Activated CD4-positive, alpha-beta T cell treated with anti-CD3 and anti-CD28 coated beads for 24 hours (primary cell): Measurements from ENCODE around the gene CIDEB.

Experiments used
- DNase-seq, 2 donors: peaks; one replicate each; pipeline ENCODE4 v3.0.0-alpha.2; 2020; ENCODE audit warnings: low read depth in 2 of 2

The CIDEB gene

DNA sequence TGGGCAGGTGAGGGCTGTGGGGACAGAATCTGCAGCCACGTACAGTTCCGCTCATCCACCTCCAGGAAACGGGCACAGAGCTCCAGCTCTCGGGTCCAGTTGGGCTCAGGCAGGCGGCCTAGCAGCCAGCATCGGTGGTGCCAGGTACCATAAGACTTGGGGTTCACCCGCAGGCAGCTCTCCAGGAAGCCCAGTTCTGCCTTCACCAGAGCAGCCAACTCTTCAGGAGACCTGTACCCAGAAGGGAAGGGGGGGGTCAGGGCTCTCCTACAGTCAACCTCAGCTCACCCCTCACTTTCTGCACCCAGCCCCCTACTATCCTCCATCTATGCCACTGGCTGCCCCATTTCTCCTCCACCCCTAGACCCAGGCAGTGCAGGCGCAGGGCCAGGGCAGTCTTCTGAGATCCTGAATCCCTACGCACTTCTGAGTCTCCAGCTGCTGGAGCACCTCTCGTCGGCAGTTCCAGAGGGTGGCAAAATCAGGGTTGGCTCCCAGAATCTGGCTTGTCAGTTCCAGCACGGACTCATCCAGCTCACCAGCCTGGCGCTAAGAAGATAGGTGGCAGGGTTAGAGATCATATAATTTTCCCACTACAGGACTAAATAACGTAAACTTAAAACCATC is 37.8 kb downstream of the CIDEB start:
- DNase-seq, result no peak

DNA sequence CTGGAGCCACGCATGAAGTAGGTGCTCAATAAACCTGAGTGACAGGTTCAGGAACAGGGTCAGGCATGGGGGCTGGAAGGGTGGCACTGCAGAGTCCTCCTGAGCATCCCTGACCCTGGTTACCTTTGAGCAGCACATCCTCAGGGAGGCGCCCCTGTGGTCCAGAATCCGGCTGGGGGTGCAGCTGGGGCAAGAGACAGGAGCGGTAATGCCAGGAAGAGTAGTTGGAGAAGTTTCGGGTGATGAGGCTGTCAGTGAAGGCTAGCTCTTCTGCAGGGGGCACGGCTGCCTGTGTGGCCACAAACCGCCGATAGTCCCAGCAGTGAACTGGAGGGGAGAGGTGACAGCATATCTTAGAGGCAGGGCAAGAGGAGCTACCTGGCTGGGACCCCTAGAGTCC is 38.4 kb downstream of the CIDEB start:
- no peak for DNase-seq

DNA sequence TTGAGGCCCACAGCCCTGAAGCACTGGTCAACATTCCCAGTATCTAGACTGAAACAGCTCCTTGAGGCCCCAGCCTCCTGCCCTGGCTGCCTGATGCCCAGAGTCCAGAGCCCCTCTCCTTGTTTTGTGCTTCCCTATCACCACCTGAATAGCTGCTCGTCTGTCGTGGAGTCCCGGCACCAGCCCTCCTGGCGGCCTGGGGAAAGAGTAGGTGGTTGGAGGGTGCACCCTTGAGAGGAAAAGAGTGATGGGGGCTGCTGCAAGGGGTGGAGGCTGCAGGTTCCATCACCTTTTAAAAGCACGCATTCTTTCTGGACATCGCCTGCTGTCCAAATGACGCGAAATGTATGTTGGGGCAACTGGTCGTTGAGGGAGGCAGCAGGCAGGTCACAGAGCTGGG is 39.6 kb downstream of the CIDEB start:
- DNase-seq, result no peak

DNA sequence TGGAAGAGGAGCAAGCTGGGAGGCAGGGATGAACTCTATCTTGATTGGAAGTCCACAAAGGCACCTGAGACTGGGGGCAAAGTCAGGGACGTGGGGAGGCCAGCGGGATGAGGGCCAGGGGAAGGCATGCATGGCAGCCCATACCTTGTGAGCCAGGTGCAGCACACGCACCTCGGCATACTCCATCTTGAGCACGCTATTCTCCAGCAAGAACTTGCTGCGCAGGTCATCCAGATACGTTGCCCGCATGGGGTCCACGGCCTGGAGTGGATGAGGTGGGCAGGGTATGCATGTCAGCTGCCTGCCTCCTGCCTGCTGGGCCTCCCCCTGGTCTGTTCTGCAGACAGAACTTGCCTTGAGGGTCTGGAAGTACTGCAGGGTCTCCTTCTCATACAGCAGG is 40.3 kb downstream of the CIDEB start:
- no peak for DNase-seq

DNA sequence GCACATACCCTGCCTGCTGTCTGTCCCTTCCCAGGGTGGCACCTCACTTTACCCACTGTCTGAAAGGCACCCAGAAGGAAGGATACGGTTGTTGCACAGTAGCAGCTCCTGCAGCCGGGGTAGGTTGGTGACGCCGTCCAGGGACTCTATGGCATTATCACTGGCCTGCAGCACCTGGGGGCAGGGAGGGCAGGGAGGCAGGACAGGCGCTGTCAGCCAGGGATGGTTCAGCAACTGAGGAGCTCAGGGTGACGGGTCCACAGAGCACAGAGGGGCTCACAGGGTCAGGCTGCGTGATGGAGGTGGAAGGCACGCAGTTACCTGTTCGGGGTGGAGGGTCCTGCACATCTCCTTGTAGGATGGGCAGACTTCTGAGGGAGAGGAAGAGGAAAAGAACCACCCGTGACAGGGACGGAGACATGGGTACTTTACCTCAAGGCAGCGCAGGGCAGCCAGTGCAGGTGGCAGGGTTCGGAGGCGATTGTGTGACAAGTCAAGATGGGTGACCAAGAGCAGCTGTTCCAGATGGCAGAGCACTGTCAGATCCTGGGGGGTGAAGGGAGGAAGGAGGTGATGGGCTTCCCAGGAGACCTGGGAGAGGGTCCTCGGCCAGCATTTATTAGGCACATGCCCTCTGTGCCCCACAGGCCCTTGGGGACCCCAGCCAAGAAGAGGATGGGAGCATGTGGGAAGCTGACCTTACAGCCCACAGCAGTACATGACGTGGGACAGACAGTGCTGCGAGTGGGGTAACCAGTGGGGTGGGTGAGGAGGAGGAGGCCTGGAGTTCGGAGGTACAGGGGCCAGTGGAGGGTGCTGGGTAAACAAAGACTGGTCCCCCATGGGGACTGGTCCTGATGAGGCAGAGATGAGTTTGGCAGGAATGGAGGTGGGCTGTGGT is 41.2 kb downstream of the CIDEB start:
- no peak for DNase-seq

DNA sequence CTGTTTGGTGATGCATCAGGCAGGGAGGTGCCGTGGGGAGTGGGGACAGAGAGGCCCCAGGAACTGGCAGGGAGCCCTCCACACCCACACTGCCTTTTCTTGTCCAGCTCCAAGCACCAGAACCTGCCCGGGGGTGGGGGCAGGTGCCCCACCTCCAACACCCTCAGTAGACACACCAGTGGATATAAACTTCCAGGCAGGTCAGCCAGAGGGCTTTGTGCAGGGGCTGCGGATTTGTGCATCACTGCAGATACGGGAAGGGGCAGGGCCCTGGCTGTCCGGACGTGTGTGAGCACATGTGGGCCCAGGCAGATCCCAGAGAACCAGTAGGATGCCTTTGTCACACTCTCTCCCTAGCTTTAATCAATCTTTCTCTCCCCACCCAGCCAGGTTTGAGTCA is 43.5 kb downstream of the CIDEB start:
- no peak for DNase-seq

DNA sequence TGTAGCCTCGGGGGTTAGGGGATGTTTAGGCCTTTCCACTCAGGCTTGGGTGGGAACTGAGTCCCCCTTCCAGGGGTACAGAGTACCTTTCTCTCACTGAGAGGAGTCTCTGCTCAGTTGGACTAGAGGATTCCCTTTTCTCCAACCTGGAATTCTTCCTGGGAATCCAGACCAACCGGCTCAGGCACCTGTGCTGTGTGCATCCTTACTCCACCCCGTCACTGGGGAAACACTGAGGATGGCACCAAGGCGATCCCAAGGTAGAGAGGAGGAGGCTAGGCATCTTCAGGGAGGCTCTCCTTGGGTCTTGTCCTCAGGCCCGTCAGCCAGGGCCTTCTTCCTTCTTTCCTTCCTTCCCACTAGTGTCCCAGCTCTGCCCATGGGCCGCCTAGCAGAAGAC is 43.9 kb downstream of the CIDEB start:
- DNase-seq, result no peak

DNA sequence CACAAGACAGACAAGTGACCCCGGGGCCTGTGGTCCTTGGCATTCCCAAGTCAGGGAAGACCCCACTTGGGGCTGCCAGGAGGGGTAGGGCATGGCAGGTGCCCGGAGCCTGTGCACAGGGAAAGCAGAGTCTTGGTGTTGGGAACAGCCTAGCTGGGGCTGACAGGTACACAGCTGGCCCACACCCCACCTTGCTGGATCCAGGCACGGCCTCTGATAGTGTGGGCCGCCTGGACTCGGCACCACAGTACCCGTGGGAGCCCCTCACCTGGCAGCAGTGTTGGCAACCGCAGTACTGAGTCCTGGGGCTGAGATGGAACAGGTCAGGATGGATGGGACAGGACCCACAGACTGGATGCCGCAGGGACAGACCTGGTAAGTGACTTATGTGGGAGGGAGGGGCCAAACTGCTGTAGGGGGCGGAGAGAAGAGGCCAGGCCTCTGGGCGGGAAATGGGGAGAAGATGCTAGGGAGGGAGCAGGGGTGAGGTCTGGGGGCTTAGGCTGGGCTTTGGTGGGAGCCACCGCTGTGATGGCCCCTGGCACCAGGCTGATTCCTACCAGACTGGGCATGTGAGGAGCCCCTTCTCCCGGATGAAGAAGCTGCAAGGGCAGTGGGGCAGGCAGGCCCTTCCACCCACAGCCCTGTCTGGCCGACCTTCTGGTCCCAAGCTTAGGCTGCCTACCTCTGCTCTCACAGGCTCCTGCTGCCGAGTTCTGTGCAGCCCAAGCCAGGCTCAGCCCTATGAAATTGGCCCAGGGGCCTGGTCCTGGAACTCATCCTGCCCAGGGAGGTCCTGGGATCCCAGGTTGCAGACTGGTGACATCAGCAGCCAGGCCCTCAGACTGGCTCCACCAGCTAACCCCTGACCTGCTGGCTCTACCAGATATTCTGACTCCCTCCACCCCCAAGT is 44.7 kb downstream of the CIDEB start, which contains the start of gene TGM1:
TGM1 (minus strand) TSS at position 357 of the 913 bp plus-strand sequence. CDS start 825 bp downstream, outside the sequence.
- no peak for DNase-seq

DNA sequence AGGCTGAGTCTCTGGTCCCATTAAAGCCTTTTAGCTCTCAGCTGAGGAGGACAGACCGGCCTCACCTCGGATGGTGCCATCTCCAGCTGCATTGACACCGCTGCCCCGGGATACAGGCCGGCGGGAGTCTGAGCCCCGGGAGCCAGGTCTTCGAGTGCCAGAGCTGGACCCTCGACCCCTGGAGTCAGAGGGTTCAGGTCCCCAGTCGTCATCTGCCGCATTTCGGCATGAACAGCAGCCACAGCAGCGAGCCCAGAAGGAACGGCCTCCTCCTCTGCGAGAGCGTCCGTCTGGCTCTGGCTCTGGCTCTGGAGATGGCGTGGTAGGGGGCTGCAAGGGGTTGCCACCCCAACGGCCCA is 45.8 kb downstream of the CIDEB start:
- no peak for DNase-seq

DNA sequence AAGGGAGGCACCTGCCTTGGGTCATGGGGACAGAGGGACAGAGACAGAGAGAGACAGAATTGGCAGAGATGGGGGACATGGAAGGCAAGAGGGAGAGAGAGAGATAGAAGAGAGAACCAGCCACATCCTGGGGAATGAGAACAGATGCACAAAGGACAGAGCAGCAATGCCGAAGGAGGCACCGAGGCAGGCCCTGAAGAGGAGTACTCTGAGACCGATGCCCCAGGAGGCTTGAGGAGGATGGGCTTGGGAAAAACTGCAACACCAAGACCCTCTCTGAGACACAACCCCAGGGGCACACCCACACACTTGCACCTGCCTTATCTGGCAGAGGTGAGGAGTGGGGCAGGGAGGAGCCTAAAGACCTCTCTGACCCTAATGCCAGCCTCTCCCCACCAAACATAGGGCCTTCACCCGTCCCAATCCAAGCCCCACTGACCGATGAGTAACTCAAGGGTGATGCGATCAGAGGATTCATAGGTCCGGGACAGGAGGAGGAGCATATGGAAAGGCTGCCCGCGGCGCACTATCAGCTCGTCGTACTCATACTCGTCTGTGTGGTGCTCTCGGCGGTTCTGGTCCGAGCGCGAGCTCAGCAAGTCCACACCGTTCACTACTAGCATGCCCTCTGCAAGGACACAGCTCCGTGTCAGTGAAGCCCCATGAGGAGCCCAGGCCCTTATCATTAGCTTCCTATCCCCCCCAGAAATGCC is 46.4 kb downstream of the CIDEB start:
- DNase-seq, result no peak

DNA sequence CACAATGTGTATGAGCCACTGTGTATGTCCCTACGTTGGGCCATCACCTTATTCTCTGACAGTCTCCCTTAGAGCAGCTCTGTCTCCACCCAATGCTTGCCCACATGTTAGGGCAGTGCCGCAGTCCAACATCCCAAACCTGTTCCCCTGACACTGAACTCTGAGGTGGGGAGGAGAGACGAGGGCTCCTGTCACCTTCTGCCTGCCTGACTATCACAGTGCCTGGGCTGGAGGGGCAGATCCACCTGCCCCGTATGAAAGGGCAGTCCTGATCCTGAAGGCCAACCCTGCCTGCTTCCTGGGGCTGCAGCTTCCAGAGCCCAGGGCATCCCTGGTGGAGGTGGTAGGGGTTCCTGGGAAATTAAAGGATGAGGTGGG is 47.0 kb downstream of the CIDEB start:
- no peak for DNase-seq

DNA sequence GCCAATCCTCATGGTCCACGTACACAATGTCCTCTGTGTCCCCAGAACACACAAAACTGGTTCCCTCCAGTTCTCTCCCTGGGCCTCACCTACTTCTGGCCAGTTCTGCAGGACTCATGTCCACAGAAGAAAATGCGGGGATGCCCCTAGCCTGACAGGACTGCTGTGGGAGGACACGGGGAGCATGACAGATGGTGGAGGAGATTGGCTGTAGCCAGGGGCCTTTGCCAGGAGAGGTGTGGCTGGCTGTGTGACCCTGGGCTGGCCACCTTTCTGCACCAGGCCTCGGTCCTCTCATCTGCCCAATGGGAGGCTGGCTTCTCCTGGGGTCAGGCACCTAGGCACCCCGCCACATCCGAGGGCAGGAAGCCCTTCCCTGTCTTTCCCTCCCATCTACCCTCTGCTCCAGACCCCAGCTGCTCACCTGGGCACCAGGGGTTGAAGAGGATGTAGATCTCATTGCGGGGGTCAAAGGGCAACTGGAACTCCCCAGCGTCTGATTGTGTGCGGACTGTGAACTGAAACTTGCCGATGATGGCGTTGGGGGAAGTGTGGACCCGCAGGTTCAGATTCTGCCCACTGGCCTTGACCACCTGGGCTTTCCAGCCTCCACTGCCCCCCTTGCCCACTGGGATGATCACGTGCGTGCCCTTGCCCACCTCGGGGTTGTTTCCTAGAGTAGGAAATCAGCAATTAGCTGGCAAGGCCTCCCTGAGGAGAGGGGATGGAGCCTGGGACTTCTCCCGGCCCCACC is 47.6 kb downstream of the CIDEB start:
- DNase-seq, result no peak

DNA sequence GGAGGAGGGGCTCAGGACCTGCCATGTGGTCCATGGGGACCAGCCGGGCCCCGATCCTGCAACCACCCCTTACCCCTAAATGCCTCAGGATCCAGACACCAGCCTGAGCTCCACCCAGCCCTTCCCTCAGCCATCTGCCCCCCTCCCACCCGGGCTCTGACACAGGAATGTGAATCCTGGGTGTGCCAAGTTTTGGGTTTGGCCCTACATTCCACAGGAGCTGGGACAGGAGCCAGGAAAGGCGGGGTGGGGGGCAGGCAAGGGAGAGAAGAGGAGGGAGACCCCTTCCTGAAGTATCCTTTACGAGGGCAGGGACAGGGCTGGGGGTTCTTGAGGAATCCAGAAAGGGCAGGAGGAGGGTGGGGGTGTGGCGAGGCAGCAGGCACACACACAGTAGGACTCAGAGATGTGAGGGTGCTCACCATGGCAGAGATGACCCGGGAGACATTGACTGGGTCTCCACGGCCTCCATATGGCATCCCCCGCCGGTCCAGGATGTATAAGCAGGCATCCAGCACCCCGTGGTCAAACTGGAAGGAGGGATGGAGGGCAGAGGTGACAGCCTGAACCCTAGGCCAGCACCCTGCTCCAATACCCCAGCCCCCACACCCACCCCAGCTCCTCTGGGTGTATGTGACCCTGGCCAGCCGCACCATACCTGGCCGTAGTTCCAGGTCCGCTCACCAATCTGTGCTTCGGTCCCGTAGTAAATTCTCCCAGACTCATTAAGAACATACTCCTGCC is 48.3 kb downstream of the CIDEB start:
- no peak for DNase-seq

DNA sequence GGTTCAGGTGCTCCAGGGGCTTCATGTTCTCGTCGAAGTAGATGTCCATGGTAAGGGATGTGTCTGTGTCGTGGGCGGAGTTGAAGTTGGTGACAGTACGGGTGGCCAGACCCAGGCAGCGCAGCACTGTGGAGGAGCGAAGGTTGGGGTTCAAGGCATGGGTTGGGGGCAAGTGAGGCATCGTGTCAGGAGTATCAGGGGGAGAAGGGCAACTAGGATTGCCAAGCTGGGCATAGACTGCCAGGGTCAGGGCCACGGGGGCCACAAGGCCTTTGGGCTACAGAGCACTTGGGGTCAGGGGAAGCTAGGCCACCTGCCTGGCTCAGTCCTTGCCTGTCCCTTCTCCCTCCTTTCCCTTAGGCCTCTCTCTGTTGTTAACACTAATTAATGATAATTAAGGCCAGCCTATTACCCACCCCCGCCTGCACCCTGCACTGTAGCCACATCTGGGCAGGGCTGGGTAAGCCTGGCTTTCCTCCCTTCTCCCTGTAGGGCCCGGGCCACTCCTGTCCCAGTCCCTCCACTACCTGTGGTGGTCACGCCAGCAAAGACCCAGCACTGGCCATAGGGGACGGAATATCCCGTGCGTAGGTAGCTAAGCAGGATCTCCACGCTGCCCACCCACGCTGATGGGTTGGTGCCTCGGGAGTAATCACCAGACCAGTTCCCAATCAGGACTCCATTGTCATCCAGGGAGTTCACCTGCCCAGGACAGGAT is 49.1 kb downstream of the CIDEB start:
- DNase-seq, result no peak

DNA sequence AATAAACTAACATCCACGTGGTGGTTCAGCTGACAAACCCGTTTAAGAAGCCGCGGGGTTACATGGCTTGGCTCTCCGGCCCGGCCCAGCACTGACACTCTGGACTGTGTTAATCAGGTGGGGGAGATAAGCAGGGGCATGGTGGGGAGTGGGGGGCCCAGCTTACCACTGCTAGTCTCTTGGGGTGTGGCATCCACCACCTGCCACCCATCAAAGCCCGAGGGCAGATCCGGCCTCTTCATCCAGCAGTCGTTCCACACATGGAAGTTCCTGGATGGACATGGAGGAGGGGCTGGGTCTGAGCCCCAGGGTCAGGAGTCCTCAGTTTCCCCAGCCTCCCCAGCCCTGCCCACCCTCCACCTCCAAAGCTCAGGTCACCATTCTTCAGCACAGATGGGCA is 49.7 kb downstream of the CIDEB start:
- DNase-seq, result no peak

DNA sequence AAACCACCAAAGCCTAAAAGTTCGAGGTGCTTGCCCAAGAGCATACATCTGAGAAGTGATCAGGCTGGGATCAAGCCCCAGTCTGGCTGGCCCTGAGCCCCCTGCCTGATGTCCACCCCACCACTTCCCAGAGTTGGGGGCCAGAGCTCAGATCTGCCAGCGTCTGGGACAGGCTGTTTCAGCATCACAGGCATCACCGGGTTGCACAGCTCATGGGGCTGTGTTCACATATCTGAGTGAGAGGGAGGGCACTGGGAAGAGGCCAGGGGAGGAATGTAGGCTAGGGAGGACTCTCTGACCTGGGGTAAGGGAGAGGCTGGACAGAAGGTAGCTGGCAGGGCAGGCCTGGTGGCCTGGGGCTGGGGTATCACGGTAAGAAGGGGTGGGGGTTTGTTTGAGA is 50.8 kb downstream of the CIDEB start:
- no peak for DNase-seq

DNA sequence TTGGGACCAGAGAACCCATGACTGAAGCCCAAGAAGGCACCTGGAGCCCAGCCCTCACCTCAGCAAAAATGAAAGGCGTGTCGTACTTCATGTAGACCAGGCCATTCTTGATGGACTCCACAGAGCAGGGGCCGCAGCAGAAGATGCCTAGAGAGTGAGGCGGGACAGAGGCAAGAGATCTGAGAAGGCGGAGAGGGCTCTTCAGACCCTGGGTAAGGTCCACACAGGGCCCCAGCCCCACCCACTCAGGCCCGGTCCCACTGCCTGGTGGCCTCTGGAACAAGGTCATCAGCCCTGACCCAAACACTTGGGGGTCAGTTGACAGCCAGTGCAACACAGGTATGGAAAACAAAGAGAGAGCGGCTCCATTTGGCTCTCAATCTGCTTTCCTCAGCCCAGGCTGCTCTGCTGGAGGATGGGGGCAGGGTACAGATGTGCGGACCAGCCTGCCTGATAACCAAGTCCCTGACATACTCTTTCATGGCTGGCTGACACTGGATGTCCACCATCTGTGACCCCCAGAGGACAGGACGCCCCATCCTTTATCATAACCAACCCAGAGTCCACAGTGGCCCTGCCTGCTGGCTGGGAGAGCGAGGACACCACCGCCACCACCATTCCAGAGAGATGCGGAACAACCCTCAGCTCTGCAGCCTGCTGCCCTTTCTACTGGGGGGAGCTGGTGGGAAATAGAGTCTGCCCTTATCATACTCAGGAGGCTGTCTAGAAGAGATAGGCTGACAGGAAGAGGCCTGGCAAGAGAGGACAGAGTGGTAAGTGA is 51.7 kb downstream of the CIDEB start:
- no peak for DNase-seq

DNA sequence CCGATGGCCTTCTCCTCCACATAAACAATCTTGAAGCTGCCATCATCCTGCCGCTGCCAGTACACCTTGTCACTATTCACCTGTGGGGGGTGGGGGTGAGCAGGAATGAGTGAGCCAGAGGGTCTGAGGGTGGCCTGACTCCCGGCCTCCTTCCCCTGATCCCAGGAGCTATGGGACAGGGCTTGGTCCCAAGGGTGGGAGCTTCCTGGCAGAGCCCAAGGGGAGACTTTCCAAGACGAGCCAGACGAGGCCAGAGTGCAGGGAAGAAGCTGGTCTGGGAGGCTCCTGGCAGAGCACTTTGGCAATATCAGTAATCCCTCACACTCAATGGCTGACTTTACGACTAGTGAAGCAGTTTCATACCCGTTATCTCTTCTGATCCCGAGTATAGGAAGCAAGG is 52.3 kb downstream of the CIDEB start:
- no peak for DNase-seq
